Brain pericyte (primary cell): Measurements from ENCODE around the gene MYBBP1A.

Experiments
- DNase-seq: peaks from one replicate; pipeline ENCODE4 v3.0.0-alpha.2; 2012; ENCODE audit warnings: low read depth, low spot score

MYBBP1A gene

DNA sequence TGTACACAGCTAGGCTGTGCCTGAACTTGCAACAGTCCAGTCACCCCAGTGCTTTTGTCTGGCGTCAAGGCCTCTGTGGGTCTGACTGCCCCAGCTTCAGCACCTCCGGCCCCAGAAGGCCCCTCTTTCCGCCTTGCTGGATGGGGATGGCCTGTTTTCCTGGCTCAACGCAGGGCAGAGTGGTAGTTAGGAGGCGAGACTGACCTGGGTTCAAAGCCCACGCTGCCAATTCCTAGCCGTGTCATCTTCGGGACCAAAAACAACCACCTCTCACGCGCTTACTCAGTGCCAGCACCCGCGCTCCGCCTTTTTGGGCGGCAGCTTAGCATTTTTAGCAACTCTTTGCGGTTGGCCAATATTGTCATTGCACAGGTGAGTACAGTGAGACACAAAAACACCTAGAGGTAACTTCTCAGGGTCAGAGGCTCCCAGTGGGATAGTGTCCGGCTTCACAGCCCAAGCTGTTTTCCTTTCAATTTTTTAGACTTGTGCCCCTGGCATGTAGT is 4.6 kb downstream of the MYBBP1A start:
- DNase-seq: no peak

DNA sequence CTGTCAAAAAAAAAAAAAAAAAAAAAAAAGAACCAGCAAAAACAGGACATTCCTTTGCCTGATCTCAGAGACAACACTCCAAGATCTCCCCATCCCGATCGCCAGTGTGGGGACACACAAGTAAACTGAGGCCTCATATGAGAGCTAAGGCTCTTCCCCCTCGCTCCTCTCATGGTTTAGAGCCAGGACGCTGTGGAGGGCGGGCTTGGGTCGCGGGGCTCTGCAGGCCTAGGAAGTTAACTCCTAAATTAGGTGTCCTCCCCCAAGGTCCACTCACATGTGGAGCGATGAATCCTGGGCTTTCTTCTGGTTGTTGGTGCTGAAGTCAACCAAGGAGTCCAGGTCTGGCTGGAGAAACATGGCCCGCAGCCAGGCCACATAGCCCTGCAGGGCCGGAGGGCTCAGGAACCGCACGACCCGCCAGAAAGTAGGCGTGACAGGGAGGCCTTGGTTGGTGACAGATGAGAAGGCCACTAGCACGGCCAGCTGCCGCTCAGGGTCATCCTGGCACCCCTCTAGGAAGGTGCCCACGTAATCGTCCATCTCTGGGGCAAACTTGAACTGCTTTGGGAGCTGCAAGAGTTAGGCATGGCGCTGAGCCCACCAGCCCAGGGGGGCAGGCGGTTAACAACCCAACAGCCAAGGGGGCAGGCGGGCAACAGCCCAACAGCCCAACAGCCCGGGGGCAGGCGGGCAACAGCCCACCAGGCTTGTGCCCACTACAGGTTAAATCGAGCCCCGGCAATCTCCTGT is 5.2 kb downstream of the MYBBP1A start:
- DNase-seq: no peak

DNA sequence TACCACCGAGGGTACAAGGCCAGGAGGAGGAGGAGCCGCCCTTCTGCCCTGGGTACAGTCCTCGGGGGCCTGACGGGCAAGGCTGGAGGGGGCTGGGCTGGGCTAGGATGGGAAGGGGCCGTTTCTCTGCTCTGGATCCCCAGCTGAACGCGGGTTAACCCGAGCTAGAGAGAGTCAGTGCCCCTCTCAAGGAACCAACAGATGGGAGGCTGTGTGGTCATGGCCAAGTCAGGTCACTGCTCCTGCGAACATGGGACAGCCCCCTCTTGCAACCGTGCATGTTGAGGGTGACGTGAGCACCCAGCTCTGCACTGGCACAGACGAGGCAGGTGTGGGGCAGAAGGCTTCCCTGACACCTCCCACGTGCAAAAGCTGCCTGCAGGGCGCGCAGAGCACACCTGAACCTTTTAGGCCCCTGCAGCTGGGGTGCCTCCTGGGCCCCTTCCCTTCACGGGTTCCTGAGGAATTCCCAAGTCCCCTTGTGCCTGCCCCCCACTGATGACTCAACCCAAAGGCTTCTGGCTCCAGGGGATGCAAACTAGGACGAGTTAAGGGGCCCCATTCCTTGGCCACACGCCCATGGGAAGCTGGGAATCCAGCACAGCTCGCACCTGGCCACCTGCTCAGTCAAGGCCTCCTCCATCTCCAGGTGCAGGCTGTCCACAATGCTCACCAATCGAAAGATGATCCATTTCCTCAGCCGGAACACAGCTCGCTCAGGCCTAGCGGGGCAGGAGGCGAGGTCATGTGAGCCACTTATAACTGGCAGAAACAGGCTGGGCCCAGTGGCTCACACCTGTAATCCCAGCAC is 6.3 kb downstream of the MYBBP1A start:
- DNase-seq: no peak

DNA sequence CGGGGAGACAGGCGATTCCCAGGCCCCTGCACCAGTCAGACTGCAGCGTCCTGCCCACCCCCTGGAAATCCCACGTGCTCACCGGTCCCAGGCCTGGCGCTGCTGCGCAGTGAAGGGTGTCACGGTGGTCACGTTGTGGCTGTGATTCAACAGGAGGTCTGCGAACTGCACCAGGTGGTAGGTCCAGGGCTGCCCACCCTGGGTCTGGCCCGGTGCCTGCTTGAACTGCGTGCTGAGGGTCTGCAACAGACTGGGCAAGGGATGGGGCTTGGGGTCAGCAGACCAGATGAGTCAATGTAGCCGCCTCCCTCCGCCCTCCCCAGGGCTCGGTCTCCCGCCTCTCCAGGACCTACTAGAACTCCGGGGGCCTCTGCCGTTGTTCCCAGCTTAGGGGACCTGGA is 7.1 kb downstream of the MYBBP1A start:
- DNase-seq: no peak

DNA sequence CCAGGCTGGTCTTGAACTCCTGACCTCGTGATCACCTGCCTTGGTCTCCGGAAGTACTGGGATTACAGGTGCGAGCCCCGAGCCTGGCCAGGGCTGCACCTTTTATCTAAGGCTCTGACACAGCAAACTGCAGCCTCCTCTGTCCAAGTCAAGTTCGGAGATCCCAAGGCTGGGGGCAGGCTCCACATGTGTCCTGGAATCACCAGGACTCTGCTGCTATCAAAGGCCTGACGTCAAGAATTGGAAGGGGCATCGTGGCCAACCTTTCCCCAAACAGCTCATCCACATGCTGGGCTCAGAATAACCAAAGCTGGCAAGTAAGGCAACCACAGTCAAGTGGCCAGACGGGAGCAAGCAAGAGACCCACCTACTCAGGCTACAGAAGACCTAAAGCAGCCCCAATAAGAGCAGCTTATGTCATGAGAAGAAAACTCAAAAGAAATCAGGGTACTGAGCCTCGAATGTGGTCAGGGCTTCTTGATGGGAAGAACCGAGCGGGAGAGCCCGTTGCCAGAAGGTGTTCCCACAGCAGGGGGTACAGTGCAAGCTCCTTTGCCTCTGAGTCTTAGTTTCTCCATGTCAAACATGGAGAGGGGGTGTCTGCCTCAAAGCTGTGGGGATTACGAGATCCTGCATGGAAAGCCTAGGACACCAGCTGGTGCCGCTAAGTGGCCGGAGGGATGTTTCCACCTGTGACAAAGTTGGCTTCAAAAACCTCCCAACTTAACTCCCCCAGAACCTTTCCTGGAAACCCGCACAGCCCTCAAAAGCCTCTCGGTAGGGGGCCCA is 7.9 kb downstream of the MYBBP1A start:
- no peak for DNase-seq

DNA sequence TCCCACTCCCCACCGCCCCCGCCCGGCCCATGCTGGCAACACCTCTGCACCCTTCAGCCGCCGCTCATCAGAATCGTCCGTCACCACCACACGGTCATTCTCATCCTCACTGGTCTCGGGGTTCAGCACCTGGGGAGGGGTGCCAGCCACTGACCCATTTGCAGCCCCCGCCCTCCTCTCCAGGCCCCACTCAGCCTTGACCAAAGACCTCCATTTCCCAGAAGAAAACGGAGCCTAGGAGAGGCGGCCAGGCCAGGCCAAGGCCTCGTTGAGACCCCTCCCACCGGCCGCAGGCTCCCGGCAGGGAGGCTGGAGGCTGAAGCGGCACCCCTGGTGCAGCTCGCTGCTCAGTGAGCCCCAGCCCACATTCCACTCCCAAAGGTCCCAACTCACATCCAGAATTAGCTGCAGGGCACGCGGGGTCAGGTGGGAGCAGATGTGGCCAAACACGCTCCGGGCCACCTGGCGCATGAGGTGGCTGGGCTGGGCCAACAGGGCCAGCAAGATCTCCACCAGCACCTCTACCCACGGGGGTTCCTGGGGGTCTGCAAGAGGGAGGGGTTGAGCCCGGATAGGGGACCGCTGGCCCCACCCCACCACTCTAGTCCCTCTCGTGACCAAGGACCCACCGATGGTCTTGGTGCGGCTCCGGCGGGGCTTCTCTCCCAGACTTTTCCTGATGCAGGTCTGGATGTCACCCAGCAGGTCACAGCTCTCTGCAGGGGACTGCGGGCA is 9.8 kb downstream of the MYBBP1A start:
- DNase-seq: no peak

DNA sequence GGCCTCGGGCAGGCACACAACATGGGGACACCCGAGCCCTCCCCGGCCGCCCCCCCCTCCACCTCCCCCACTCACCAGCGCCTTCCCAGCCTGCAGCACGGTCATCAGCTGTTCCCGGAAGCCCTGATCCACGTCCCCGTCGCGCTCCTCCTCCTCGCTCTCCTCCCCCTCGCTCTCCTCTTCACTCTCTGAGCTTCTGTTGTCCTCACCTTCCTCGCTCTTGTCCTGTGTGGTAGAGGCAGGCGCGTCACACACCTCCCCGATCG is 10.3 kb downstream of the MYBBP1A start:
- DNase-seq: no peak

DNA sequence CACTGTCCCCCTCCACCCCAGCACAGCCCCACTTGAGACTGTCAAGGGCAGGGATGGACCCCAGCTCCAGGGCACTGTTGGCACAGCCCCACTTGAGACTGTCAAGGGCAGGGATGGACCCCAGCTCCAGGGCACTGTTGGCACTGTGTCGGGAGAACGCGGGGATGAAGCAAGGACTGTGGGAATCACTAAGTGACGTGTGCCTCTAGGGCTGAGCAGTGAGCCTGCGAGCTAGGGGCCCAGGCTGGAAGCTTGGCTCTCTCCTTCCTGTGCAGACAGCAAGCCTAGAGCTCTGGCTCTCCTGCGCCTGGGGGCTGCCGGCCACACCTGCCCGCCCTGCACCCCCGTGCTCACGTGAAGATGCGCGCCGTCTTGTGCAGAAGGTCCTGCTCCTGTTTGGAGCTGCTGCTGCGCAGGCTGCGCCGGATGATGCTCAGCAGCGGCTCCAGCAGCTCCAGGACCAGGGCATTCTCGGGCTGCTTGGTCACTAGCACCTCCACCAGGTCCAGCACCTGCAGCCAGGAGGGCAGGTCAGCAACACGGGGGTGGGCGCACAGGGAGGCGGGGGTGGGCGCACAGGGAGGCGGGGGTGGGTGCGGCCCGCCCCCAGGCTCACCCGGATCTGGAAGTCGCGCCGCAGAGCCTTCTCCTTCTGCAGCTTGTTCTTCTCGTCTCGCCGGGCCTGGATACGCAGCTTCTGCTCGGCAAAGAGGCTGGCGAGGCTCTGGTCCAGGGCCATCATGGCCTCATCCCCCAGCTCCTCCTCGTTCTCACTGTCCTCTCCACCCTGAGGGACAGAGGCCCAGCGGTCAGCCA is 10.8 kb downstream of the MYBBP1A start:
- DNase-seq: no peak

DNA sequence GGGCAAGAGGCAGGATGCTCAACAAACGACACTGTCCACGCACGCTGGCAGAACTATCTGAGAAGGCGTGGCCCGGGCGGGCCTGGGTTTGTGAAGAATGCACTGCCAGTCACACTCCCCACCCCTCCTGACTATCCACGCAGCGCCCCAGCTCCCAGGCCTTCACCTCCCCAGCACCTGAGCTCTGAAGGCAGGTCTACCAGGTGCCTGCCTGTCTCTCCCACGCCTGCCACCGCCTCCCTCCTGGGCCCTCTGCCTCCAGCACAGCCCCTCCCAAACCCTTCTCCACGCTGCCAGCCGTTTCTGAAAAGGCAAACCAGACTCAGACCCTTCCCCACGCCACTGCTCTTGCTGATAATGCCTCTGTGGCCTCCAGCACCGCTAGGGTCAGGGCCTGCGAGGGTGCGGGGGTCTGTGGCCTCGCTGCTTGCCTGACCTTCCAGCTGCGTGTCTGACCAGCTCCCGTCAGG is 11.6 kb downstream of the MYBBP1A start:
- DNase-seq: no peak

DNA sequence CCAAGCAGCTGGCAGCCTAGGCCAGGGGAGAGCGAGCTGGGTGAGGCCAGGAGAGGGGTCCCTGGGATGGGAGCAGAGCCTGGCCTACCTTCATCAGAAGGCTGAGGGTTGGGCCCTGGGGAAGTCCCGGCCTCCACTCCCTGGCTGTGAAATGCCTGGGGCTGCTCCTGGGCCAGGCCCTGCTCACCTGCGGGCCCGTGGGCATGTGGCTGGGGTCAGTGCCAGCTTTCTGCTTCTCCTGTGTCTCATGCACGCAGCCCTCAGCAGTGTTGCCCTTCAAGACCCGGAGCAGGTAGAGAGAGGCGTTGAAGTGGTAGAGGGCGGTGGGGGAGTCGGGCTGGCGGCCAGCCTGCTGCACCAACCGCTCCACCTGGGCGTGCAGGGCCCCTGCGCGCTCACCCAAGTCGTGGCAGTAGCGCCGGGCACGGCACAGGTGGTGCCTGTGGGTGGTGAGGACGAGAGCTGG is 12.4 kb downstream of the MYBBP1A start:
- DNase-seq: no peak

DNA sequence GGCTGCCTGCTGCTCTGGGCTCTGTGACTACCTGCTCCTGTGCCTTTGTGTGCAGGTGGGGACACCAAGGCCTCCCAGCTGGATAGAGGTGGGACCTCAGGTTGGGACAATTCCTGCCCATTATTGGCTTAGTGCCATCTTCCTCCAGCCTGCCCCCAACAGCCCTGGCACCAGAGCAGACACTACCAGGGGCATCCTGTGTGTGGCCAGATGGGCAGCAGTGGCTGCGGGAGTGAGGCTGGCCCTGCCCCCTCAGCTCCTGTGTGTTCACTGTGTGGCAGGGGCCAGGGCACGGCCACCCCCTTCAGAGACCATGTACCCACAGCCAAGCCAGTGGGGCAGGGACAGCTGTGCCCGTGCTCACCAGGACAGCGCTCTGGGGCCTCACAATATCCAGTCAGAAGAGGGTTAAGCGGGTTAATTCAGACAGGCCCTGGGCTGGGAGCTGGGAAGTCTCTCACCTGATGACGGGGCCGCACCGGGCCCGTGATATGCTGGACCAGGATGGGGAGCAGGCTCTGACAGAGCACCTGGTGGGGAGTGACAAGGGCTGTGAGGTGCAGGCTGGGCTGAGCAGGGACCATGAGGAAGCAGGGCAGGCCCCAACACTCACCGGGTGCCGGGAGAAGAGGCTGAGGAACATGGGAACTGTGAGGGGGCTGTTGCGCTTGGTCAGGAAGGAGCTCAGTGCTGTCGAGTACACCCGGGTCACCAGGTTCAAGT is 13.0 kb downstream of the MYBBP1A start:
- no peak for DNase-seq

DNA sequence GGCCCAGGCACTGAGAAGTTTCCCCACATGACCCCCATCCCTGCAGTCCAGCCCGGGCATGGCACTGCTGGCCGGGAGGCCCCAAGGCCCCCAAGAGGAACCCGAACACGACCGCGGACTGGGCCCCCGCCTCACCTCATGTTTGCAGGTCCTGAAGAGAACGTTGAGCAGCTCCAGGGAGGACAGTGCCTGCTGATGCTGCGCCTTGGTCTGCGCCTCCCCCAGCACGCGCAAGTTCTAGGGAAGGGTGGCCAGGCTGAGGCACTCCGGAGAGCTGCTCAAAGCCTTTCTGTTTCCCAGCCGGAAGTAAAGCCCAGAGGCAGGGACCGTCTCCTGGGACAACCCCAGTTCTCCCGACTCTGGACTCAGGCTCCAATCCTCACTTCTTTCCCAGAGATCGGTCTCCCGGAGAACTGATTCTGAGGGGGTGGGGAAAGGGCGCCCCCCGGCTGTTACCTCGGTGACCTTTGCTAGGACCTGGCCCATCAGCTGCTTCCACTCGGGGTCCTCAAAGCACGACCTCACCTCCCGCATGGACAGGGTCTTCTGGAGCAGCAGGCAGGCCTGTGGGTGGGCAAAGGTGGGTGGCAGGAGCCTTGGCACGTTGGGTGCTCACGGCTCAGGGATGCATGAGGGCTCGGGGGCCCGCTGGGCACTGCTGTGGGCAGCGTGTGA is 13.7 kb downstream of the MYBBP1A start:
- no peak for DNase-seq

DNA sequence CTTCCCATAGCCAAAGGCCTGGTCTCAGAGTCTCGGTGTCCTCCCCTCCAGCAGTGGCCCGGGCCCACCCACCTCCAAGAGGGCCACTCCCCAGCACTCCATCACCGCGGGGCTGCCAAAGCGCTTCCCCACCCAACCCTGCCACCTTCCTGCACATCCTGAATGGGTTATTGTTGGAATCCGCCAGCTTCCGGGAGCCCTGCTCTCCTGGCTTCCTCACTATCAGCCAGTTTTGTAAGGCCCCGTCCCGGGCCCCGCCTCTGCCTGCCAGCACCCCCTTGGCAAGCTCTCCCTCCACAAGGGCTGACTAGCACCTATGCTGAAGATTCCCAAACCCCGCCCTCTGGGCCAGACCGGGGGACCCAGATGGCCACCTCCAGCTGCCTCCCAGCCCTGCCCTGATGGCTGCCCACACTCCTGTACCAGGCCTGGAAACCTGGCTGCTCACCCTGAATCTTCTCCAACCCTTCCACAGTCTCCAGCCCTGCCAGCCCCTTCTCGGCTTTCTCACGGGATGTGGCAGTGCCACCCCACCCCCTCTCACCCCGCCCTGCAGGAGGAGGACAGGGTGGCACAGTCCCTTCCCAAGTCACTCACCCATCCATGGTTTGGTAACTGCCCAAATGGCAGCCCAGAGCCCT is 14.4 kb downstream of the MYBBP1A start:
- no peak for DNase-seq

DNA sequence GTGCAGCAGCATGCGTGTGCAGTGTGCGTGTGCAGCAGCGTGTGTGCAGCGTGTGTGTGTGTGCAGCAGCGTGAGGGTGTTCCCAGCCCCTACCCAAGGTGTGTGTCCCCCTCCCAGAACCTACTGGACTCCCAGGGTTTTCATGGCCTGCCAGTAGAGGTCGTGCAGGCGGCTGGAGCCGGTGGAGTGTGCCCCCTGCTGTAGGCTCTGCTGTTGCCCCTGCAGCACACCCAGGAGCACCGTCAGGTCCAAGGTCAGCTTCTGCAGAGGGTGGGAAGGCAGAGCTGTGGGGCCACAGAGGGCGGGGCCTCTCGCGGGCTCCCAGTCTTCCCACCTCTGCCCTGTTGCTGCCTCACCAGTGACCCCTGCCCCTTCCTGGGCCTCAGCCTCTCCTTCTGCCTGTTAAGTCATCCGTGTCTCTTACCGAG is 14.9 kb downstream of the MYBBP1A start:
- no peak for DNase-seq

DNA sequence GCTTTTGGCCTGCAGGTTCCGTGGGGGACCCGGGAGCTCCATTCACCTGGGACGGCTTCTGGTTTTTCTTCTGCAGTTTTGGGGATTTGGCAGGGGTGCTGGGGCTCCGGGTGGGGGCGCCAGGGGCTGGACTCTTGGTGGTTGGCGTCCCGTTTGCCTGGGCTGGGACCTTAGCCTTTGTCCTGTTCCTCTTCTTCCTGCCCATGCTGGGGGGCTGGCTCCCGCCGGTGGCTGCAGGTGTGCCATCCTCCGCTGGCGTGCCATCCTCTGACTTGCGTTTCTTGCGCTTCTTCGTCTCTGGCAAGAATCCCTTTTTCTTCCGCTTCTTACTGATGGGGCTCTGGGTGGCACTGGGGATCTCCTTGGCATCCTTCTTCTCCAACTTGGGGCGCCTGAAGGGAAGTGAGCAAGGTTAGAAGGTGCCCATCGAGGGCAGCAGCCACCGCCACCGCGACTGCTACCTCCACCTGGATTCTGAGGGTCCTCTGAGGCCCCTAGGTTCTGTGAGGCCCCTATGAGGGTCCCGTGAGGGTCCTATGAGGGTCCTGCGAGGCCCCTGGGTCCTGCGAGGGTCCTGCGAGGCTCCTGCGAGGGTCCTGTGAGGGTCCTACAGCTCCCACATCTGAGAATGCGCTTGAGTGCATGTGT is 15.5 kb downstream of the MYBBP1A start:
- DNase-seq: no peak

DNA sequence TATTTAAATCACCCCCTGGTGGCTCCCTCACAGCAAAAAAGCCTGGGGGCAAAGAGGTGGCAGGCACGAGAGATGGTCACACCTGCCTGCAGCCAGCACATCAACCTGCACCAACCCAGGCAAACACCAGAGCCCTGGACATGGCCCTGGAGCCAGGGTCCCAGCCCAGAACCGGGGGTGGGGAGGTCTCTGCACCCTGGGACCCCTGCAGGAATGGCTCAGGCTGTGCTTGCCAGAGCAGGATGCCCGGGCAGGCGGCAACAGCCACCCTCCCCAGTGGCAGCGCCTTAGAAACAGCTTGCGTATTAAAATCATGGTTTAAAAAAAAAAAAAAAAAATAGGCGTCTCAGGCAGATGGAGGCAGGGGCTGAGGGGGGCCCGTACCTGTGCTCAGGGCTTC is 16.2 kb downstream of the MYBBP1A start:
- DNase-seq: no peak

DNA sequence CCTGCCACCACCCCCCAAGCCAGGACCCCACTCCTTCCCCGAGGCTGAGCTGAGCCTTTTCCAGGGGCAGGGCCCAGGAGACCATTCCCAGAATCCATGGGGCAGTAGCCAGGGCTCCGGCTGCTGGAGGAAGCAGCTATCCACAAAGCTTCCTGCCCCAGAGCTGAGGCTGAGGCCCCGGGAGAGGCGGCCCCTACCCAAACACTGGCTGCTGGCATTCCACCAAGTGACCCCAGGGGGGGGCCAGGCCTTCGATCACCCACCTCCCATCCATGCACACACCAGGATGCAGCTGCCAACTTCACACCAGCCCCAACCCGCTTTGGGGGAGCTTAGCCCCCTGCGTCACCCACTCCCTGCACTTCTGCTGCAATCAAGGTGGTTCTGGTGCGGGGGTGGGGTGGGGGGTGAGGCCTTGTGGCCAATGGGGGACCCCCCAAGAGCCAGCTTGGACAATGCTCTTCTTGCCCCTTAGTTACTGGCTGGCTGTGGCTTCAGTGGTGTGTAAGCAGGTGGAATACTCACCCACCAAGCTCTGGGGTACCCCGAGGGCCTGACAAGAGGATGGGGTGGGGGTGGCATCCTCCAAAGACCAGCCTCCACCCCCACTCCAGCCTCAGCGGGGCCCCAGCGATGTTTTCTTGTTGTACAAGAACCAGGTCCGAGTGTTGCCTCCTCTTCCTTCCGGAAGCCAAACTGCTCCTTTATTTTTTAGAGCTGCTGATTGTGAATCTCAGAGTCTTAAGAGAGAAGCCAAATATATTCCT is 16.8 kb downstream of the MYBBP1A start:
- no peak for DNase-seq
